IPS-NIHi7 (cell line): ENCODE data around the gene DENND4C.
"Not testable (repeated sequence)": the region's sequence is repeated elsewhere in the genome, so short reads cannot be mapped to it uniquely, and the experiment has no call there.

Experiments
- DNase-seq: peaks from one replicate; pipeline ENCODE4 v3.0.0; 2012; ENCODE audit warnings: mixed read lengths; ENCODE audit errors: extremely low spot score

DENND4C gene

DNA sequence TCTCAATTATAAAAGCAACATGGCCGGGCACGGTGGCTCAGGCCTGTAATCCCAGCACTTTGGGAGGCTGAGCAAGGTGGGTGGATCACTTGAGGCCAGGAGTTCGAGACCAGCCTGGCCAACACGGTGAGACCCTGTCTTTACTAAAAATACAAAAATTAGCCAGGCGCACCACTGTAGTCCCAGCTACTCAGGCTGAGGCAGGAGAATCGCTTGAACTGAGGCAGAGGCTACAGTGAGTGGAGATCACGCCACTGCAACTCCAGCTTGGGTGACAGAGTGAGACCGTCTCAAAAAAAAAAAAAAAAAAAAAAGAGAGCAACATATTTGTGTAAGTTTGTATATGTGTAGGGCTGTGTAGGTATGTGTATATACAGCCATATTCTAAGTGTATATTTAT is 142.1 kb downstream of the DENND4C start:
- no peak for DNase-seq

DNA sequence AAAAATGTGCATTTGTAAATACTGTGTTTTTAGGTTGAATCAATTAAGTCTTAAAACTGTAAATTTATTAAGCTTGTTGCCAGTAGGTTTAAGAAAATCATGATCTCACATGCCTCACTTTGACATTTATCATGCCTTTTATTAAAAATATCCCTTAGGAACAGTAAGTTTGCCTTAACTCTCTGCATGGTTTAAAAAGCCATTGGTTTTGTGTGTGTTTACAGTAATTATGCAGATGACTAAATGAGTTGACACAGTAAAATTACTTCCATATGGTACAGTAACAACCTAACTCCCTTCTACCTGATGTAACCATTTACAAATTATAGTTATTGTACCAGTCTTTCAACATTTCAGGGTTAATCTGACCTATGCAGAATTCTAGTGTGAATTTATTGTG is 143.0 kb downstream of the DENND4C start:
- no peak for DNase-seq

DNA sequence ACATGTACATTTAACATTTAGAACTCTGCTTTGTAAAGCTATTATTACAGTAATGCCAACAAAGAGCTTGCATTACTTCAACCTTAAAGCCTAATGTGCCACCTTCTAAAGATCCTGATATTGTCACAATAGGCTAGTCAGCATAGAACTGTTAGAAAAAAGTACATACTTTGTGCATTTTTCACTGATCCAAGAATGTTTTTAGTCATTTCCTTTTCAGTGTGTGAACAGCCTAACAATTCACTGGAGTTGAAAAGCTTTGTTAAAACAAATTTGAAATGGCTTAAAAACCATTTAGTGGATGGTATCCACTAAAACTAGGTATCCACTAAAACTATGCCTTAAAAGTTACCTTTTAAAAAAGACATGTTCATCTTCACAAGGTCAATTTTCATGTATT is 145.0 kb downstream of the DENND4C start:
- DNase-seq, result no peak

GRCh38 chr9:19376931-19377330 is 146.4 kb downstream of the DENND4C start:
- no peak for DNase-seq

GRCh38 chr9:19378164-19378563 is 147.7 kb downstream of the DENND4C start:
- DNase-seq, result no peak

DNA sequence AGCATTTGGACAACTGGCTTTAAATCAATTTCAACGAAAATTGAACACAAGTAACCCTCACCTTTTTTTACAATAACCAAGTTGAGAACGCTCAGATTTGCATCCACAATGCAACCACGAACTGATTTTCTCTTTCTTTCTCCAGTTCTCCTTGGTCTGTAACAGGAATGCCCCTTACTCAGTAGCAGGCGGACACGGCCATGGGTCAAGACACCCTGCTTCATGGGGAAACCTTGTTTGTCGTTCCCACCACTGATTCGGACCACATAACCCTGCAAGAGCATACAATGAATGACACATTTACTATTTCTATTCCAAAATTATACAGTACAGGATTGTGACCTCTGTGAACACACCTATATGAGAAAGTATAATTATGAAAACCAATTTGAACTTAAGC is 148.2 kb downstream of the DENND4C start:
- no peak for DNase-seq

DNA sequence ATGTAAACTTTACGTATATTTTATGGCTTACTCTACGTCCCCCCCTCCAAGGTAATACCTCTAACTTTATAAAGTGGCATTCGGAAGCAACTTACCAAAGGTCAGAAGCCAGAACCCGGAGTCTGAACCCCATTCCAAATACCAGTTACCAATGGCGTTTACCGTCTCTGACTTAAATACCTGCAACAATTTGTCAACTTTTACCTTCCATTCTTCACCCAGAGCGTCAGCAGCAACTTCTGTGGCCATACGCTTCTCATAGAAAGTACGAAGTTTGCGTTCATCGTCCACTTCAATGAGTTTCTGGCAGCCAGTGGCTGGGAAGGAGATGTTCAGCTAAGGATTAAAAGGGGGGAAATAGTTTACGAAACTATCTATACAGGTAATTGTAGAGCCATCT is 148.8 kb downstream of the DENND4C start:
- no peak for DNase-seq

DNA sequence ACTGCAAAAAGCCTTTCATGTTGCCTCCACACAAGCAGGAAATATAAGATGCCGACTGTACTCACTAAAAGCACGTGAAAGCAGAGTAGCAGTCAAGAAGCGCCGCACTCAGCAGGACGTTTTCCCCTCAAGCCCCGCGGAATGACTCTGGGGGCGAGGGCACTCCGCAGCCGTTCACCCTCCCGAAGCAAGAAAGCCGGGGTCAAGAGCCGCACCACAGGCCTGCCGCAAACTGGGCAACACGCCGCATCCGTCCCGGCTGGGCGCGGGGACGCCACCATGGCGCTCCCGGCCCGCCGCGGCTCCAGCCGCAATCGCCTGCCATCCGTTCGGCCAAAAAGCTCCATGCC is 149.2 kb downstream of the DENND4C start:
- peak; percentile 16 for DNase-seq

DNA sequence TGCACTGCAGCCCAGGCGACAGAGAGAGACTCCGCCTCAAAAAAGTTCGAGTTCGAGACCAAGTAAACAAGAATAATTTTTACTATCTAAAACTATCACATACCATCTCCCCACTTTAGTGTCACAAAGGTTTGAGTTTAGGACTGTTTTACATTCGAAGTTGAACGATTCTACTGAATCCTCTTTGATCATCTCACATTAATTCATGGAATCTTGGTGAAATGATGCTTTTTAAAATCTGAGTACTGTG is 150.3 kb downstream of the DENND4C start:
- no peak for DNase-seq

GRCh38 chr9:19381656-19382055 is 151.2 kb downstream of the DENND4C start:
- DNase-seq, result no peak

- not testable (repeated sequence) for DNase-seq
Measured at GRCh38 chr9:19385212-19385611, 154.7 kb downstream of the DENND4C start.

DNA sequence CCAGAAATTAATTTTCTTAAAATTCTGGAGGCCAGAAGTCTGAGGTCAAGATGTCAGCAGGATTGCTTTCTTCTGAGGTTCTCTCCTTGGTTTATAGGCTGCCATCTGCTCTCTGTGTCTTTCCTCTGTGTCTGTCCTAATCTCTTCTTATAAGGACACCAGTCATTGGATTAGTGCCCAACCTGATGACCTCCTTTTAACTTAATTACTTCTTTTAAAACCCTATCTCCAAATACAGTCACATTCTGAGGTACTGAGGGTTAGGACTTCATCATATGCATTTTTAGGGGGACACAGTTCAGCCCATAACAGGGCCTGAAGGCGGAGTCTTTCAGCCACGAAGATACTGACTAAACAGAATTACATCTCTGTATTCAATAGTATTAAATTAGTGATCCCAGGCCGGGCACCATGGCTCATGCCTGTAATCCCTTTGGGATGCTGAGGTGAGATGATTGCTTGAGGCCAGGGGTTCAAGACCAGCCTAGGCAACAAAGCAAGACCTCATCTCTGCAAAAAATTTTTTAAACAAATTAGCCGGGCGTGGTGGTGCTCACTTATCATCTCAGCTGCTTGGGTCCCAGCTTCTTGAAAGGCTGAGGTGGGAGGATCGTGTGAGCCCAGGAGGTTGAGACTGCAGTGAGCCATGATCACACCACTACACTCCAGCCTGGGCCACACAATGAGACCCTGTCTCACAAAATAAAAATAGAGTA is 155.5 kb downstream of the DENND4C start:
- no peak for DNase-seq

DNA sequence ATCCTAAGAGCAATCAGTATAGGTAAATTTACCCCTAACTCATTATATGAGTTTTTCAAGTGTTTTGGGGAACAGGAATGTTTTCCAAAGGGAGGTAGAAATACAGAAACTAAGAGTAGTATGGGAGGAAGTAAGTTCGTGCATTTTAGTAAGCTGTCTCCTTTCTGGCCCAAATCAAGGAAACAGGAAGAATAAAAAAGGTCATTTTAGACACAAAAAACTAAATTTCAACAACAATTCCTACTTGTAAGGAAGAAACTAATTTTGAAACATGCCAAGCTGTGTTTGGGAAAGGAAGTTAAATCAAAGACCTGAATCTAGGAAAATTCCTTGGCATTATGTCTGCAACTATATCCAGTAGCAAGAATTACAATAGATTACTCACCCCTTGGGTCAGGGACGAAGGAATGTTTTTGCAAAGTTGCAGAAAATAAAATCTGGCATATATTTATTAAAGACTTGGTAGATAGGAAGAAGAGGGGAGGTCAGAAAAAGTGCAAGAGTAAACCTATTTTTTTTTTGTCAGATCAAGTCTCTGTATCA is 156.1 kb downstream of the DENND4C start:
- no peak for DNase-seq

DNA sequence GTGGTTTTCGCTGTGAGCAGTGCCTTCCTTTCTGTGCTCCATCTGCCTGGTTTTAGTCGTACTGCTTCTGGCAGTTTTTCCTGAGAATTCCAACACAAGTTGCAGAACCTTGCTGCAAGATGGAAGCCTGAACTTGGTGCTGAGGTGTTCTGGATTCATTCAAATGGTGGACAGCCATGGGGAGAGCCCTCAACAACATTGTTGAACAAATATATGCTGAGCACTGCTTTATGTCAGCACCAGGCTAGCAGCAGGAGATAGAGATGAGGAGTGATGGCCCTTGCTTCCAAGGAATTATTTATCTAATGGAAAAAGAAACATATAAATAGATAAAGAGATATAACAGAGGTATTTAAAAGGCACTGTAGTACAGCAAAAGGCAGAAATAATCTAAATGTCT is 156.8 kb downstream of the DENND4C start:
- no peak for DNase-seq

GRCh38 chr9:19389539-19389938 is 159.0 kb downstream of the DENND4C start:
- not testable (repeated sequence) for DNase-seq

DNA sequence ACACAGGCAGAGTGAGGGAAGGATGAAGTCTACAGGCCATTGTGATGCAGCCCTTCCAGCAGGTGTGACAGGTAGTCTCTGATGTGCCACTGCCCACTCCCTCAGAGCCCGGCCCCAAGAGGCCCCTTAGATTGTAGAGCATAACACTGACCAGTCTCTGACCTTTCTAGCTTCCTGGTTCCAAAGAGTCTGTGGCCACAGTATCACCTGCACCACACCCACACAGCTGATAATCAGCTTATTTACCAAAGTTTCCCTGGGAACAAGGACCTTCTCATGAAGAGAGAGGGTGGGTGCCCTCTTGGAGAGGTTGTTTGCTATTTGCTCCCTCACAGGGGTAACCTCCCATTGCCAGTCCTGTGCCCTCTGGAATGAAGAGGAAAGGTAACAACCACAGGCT is 167.4 kb downstream of the DENND4C start:
- no peak for DNase-seq

DNA sequence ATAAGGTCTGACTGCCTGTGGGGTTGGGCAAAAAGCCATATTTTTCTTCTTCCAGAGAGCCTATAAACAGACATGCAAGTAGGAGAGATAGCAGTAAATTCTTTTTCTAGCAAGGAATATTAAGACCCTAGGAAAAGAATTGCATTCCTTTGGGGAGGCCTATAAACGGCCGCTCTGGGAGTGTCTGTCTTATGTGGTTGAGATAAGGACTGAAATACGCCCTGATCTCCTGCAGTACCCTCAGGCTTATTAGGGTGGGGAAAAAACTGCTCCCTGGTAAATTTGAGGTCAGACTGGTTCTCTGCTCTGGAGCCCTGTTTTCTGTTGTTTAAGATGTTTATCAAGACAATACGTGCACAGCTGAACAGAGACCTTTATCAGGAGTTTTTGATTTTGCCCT is 172.7 kb downstream of the DENND4C start:
- not testable (repeated sequence) for DNase-seq

- no peak for DNase-seq
Measured at GRCh38 chr9:19404283-19405075, 174.0 kb downstream of the DENND4C start.

DNA sequence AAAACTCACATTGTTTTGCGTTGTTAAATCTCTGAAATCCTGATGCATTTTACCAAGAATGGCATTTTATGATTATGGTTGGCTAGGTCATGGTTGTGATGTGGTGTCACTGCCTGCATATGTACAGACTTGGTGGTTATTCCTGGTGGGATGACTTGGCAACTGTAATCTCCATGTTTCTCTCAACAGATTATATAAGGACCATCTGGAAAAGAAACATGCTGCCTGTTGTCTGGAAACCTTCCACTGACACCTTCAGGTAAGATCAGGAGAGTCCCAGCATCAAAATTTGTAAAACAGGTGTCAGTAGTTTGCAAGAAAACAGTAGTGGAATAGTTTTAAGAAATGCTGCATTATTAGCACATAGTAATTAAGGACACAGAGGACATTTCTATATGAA is 175.3 kb downstream of the DENND4C start:
- no peak for DNase-seq

DNA sequence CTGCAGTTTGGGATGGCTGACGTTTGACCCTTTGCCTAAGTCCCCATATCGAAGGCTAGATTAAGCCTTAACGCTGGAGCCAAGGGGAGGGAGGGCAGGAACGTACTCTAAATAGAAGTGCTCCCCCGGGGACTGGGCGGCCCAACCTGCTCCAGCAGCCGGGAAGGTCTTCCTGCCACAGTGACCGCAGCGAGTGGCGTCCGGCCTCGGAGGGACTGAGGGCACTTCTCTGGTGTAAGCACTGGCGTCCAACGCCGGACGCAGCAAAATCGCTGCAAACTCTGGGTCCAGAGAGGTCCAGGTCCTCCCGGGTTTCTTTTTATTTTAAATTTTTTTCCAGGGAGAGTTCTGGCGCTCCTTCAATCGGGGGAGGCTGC is 177.8 kb downstream of the DENND4C start:
- peak; percentile 38 for DNase-seq

DNA sequence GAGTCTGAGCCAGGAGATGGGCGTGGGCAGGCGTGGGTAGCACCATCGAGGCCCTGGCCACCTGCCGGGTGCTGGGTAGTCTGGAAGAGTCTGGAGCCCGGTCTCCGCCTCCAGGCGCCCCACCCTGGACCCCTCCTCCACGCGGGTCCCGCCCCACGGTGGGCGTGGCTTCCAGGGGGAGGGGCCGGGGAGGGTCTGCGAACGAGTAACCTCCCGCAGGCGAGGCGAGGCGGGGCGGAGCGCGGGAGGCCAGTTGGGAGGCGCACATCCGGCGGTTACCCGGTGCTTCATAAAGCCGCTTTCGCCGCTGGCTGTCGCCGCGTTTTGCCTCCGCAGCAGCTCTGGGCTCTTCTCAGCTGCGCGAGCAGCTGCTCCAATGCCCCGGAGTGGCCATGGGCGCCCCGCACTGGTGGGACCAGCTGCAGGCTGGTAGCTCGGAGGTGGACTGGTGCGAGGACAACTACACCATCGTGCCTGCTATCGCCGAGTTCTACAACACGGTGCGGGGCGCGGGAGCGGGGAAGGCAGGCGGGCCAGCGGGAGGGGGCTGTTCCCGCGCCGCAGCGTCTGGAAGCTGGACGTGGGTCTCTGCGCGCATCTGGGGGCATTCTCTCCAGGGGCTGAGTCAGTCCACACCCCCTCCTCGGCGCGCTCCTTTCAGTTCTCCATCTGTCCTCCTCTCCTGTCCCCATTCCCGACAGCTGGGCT is 178.4 kb downstream of the DENND4C start, which contains the start of gene ACER2:
Gene ACER2 (plus strand): TSS at position 317 of the 708 bp plus-strand sequence. CDS start 76 bp downstream, at position 393.
- DNase-seq, result peak; percentile 99

DNA sequence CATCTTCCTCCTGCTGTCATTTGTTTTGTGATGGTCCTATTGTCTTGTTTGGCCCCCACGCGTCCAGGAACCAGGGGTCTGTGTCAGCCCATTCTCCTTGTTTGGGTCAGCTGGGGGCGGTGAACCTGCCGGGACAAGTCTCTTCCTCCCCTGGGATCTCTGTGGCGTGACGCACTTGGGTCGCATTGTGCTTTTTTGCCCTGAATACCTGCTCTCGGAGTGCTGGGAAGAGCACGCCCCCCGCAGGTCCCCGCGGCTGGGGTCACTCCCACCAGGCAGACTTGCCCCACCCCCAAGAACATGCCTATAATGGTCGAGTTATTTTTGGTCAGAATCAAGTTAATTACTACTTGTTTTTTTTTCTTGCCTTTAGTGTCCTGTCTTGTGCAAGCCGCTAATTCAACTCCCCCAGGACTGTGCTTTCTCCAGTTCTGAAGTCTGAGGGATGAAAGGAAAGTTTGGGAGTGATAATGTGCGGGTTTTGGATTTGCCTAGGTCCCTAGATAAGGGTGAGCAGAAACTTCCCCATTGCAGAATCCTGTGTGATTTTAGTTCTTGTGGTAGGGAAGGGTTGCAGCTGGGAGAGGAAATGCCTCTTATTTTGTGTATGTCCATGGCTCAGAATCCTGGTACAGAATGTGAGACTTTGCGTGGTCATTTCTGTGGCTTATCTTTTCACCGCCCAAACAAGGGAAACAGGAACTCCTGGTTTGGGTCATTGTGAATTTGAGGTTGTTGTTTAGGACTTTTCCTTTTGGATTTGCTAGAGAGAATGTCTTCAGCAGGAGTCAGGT is 179.1 kb downstream of the DENND4C start:
- peak; percentile 64 for DNase-seq
